NB4 (cell line): ENCODE results near the gene SRP68.
"Not testable (repeated sequence)": the region's sequence is repeated elsewhere in the genome, so short reads cannot be mapped to it uniquely, and the experiment has no call there.

Experiments
- DNase-seq: peaks from one replicate; pipeline ENCODE4 v3.0.0; 2010; ENCODE audit warnings: low read depth
- H3K4me3 ChIP-seq: one replicate; pipeline ENCODE4 v1.5.1; 2011; ENCODE audit warnings: mild to moderate bottlenecking, low read depth, low read length, moderate library complexity
- CTCF ChIP-seq: IDR thresholded peaks from one replicate; pipeline ENCODE4 v1.5.1; 2012; ENCODE audit warnings: low read depth, low read length
- MAX ChIP-seq: IDR thresholded peaks from 2 replicates; pipeline ENCODE4 v1.6.1; 2011; ENCODE audit warnings: low read depth, low read length
- MYC ChIP-seq: IDR thresholded peaks from 2 replicates; pipeline ENCODE4 v1.6.1; 2011; ENCODE audit warnings: low read depth, low read length
- POLR2A ChIP-seq: IDR thresholded peaks from 2 replicates; pipeline ENCODE4 v1.6.1; 2011; ENCODE audit warnings: mild to moderate bottlenecking; ENCODE audit not compliant: insufficient read length; ENCODE audit errors: extremely low read depth

The SRP68 gene

DNA sequence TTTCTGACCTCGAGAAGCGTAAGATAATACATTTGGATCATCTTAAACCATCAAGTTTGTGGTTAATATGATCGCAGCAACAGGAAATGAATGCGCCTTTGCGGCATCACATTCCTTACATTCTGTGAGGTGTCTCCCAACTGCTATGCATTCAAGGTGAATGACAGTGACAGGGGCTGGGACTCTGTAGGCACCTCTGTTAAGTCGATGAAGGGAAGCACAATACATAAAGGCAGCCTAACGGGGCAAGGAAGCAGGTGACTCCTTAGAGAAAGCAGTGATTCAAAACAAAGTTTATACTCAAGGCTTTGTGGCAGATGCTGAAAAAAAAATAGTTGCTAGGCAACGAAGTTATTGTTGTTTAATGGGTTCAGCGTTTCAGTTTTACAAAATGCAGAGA is 23.6 kb downstream of the SRP68 start:
- TF ChIP-seq MAX = no peak
- no peak for TF ChIP-seq CTCF
- TF ChIP-seq MYC = no peak
- TF ChIP-seq POLR2A = no peak
- no peak overlapping the region for H3K4me3 ChIP-seq
- DNase-seq = no peak

GRCh38 chr17:76048025-76048605 is 24.2 kb downstream of the SRP68 start:
- no peak for DNase-seq
- H3K4me3 ChIP-seq = no peak overlapping the region
- TF ChIP-seq MYC (no peak), CTCF (no peak), MAX (no peak), POLR2A (no peak)

- DNase-seq = no peak
- H3K4me3 ChIP-seq = no peak overlapping the region
- TF ChIP-seq MYC (no peak), MAX (no peak), POLR2A (no peak), CTCF (no peak)
These were observed 26.3 kb downstream of the SRP68 start for GRCh38 chr17:76046064-76046463.

GRCh38 chr17:76044475-76045007 is 27.8 kb downstream of the SRP68 start:
- H3K4me3 ChIP-seq, DNase-seq: not testable (repeated sequence)

- DNase-seq, H3K4me3 ChIP-seq: not testable (repeated sequence)
These were observed 29.4 kb downstream of the SRP68 start for GRCh38 chr17:76042868-76043267.

DNA sequence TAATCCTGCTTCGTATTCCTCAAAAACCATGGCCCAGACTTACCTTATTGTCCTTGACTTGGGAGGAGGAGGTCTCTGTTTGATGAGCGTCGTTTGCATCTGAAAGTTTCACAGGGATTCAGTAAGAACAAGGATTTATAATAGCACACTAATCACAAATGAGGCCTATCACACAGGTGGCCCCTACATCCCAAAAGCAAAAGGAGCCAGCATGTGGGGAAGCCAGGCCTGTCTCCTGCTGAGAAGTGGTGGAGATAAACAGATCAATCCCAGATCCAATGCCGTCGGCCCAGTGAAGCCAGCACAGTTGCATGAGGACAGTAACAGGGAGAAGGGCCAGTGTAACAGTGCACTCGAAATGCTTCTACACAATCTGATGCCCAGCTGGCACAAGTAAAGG is 31.9 kb downstream of the SRP68 start:
- DNase-seq = no peak
- TF ChIP-seq CTCF = no peak
- TF ChIP-seq POLR2A = no peak
- no peak for TF ChIP-seq MYC
- no peak for TF ChIP-seq MAX
- H3K4me3 ChIP-seq = no peak overlapping the region

DNA sequence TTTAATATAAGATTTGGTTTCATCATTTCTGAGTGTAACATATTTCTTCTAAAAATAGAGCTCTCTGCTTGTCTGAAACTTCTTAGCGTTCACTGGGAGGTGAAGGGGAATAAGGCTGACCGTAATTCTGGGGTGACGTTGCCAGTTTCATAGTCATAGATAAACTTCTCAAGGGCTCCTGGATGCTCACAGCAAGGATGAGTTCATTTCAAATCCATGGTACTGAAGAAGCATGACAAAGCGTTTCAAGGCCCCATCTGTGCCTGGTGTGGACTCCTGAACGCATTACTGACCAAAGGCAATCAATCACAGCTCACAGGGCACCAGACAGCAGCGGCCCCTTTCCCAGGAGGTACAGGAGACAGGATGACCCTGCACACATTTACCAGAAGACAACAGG is 33.2 kb downstream of the SRP68 start:
- TF ChIP-seq POLR2A (no peak), CTCF (no peak), MAX (no peak)
- no peak for DNase-seq
- no peak overlapping the region for H3K4me3 ChIP-seq
